Osteoblast (primary cell): ENCODE results near the gene KYAT1. TPM values are rescaled to one million over a fixed set of nuclear protein-coding genes. Genes with fewer than 3 reads are reported as not detected.

Experiments used
- DNase-seq: peaks from one replicate; pipeline ENCODE4 v3.0.0; 2011; ENCODE audit warnings: low spot score, mixed read lengths; ENCODE audit not compliant: insufficient read length; ENCODE audit errors: missing footprints
- H2AFZ ChIP-seq: 2 replicates; pipeline ENCODE4 v1.6.0; 2011; ENCODE audit warnings: mild to moderate bottlenecking, low read length
- H3K27ac ChIP-seq: 2 replicates; pipeline ENCODE4 v1.5.1; 2011; ENCODE audit warnings: mild to moderate bottlenecking, low read depth, low read length, moderate library complexity
- H3K27me3 ChIP-seq: 2 replicates; pipeline ENCODE4 v1.6.0; 2012; ENCODE audit warnings: mild to moderate bottlenecking, control low read depth, inconsistent platforms, low read length, moderate library complexity; ENCODE audit not compliant: insufficient read depth
- H3K36me3 ChIP-seq: 2 replicates; pipeline ENCODE4 v1.5.1; 2011; ENCODE audit warnings: mild to moderate bottlenecking, low read length, control low read depth, moderate library complexity; ENCODE audit not compliant: insufficient read depth
- H3K4me1 ChIP-seq: 2 replicates; pipeline ENCODE4 v1.5.1; 2011; ENCODE audit warnings: mild to moderate bottlenecking, low read length, control low read depth, moderate library complexity; ENCODE audit not compliant: insufficient read depth
- H3K4me2 ChIP-seq: 2 replicates; pipeline ENCODE4 v1.6.0; 2011; ENCODE audit warnings: mild to moderate bottlenecking, low read length; ENCODE audit not compliant: insufficient read depth
- H3K4me3 ChIP-seq: fragments of 200-600 bp; sonication (generic); 3 replicates; pipeline ENCODE4 v1.5.1; 2012; ENCODE audit warnings: mild to moderate bottlenecking, low read length, inconsistent platforms; ENCODE audit not compliant: insufficient read depth
- H3K79me2 ChIP-seq: 2 replicates; pipeline ENCODE4 v1.6.0; 2012; ENCODE audit warnings: mild to moderate bottlenecking, low read length, control low read depth, inconsistent platforms; ENCODE audit not compliant: insufficient read depth
- H3K9me3 ChIP-seq: 2 replicates; pipeline ENCODE4 v1.5.1; 2011; ENCODE audit warnings: low read depth, low read length, control low read depth
- H4K20me1 ChIP-seq: 2 replicates; pipeline ENCODE4 v1.6.0; 2012; ENCODE audit warnings: mild to moderate bottlenecking, low read length, control low read depth; ENCODE audit not compliant: insufficient read depth
- total RNA-seq: library from RNA; depleted of rRNA; stranded (reverse); fragments of >200 nt; gene quantifications from 2 replicates; pipeline ENCODE4 v1.2.3, GENCODE V29; 2012
- TF ChIP-seq, protein P1 (sequence below): IDR thresholded peaks from 2 replicates; pipeline ENCODE4 v1.5.1; 2011; ENCODE audit warnings: mild to moderate bottlenecking, low read depth, low read length, moderate library complexity; ENCODE audit errors: extremely low read depth

The KYAT1 gene
- total RNA-seq, 1 donor = 3.3 TPM

DNA sequence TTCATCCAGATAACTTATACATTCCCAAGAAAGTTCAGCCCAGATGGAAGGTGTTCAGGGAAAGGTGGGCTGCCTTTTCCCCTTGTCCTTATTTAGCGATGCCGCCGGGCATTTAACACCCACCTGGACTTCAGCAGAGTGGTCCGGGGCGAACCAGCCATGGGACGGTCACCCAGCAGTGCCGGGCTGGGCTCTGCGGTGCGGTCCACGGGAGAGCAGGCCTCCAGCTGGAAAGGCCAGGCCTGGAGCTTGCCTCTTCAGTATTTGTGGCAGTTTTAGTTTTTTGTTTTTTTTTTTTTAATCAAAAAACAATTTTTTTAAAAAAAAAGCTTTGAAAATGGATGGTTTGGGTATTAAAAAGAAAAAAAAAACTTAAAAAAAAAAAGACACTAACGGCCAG, 35.0 kb upstream of the KYAT1 start:
- Histone ChIP-seq H3K36me3 (peaks cover 32% of the 10 kb centered on the region), H3K4me1 (peaks cover 40% of the 10 kb centered on the region), H3K27me3 (no peaks in the 10 kb centered on the region), H2AFZ (no peak overlapping the region), H3K4me3 (no peak overlapping the region), H3K79me2 (peaks cover 42% of the 10 kb centered on the region), H3K27ac (peak overlapping the region; percentile 63), H3K4me2 (no peak overlapping the region), H4K20me1 (no peaks in the 10 kb centered on the region), H3K9me3 (no peaks in the 10 kb centered on the region)
- DNase-seq = peak; percentile 72
- TF ChIP-seq, protein P1, sequence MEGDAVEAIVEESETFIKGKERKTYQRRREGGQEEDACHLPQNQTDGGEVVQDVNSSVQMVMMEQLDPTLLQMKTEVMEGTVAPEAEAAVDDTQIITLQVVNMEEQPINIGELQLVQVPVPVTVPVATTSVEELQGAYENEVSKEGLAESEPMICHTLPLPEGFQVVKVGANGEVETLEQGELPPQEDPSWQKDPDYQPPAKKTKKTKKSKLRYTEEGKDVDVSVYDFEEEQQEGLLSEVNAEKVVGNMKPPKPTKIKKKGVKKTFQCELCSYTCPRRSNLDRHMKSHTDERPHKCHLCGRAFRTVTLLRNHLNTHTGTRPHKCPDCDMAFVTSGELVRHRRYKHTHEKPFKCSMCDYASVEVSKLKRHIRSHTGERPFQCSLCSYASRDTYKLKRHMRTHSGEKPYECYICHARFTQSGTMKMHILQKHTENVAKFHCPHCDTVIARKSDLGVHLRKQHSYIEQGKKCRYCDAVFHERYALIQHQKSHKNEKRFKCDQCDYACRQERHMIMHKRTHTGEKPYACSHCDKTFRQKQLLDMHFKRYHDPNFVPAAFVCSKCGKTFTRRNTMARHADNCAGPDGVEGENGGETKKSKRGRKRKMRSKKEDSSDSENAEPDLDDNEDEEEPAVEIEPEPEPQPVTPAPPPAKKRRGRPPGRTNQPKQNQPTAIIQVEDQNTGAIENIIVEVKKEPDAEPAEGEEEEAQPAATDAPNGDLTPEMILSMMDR = no peak

DNA sequence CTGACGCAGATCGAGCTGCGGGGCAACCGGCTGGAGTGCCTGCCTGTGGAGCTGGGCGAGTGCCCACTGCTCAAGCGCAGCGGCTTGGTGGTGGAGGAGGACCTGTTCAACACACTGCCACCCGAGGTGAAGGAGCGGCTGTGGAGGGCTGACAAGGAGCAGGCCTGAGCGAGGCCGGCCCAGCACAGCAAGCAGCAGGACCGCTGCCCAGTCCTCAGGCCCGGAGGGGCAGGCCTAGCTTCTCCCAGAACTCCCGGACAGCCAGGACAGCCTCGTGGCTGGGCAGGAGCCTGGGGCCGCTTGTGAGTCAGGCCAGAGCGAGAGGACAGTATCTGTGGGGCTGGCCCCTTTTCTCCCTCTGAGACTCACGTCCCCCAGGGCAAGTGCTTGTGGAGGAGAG, 34.5 kb upstream of the KYAT1 start:
- peaks cover 32% of the 10 kb centered on the region for H3K36me3 ChIP-seq

DNA sequence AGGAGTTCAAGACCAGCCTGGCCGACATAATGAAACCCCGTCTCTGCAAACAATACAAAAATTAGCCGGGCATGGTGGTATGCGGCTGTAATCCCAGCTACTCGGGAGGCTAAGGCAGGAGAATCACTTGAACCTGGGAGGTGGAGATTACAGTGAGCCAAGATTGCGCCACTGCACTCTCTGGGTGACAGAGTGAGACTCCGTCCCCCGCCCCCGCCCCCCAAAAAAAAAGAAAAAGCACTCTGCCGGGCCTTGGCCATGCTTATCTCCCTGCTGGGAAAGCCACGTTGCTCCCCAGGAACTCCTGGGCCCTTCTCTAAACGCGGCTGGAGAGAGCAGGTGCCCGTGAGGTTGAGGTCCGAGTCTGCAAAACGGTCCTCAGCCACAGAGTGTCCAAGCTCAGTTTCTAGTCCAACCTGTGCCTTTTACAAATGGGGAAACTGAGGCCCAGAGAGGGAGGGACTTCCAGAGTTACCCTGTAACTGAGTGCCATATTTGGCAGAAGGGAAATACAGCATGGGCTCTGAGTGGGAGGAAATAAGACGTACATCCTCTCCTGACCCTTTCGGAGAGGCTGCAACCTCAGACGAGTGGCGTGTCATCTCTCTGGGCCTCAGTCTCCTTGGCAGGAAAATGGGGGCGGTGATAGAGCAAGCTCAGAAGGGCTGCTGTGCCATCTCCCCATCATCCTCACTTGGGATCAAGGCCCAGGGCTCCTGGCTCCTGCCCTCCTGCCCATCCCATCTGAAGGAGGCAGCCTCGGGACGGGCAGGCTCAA, 32.4 kb upstream of the KYAT1 start:
- H3K4me3 ChIP-seq = no peak overlapping the region
- DNase-seq = peak; percentile 74
- H3K27me3 ChIP-seq = no peaks in the 10 kb centered on the region
- peaks cover 38% of the 10 kb centered on the region for H3K4me1 ChIP-seq
- H3K36me3 ChIP-seq = peaks cover 43% of the 10 kb centered on the region
- no peaks in the 10 kb centered on the region for H4K20me1 ChIP-seq
- no peak overlapping the region for H3K4me2 ChIP-seq
- H3K27ac ChIP-seq = no peak overlapping the region
- H2AFZ ChIP-seq = no peak overlapping the region
- TF ChIP-seq, protein P1 = no peak
- no peaks in the 10 kb centered on the region for H3K9me3 ChIP-seq
- peaks cover 65% of the 10 kb centered on the region for H3K79me2 ChIP-seq

More for the DNA sequence above, 34.5 kb upstream of the KYAT1 start:
- Histone ChIP-seq H4K20me1 (no peaks in the 10 kb centered on the region), H3K4me2 (no peak overlapping the region), H2AFZ (no peak overlapping the region), H3K27ac (peak overlapping the region; percentile 37), H3K9me3 (no peaks in the 10 kb centered on the region), H3K4me3 (no peak overlapping the region), H3K27me3 (no peaks in the 10 kb centered on the region), H3K79me2 (peaks cover 47% of the 10 kb centered on the region), H3K4me1 (peaks cover 43% of the 10 kb centered on the region)
- TF ChIP-seq, protein P1 = no peak
- peak; percentile 87 for DNase-seq

DNA sequence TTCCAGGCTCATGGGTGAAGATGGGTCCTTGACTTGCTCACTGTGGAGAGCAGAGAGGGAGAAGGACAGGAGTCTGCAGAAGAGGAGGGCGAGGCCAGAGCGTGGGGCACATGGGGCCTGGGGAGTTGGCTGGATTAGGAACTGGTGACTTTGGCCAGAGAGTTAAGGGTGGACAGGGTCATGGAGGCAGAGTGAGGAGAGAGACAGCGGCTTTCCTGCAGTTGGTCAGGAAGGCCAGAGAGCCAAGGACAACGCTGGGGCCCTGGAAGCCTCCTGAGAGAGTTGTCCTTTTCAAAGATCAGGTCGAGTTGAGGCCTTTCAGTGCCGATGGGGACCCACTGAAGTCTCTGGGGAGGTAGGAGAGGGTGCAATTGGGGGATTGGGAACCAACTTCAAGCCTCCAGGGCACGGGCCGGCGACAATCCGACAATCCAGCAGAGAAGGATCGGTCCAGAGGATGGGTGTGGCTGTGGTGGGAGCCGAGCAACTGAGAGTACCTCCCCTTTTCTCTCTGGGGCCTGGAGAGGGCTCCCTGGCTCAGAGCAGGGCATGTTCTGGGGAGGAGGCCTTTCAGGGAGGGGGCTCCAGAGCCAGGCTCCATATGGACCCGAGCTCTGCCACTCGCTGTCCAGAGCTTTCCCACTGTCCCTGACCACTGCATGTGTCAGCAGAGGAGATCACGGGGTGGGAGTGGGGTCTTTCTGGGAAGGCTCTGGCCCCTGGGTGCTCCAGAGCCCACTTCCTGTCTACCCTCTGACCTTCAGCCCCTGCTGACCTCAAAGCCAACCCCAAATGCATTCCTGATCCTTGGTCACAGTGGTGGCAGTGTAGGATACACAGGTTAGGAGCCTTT, 31.5 kb upstream of the KYAT1 start:
- Histone ChIP-seq H4K20me1 (peaks cover 3% of the 10 kb centered on the region), H3K36me3 (peaks cover 51% of the 10 kb centered on the region), H3K27me3 (no peaks in the 10 kb centered on the region), H3K9me3 (no peaks in the 10 kb centered on the region), H3K4me2 (peak overlapping the region; percentile 67), H3K27ac (peak overlapping the region; percentile 62), H2AFZ (no peak overlapping the region), H3K4me1 (peaks cover 38% of the 10 kb centered on the region), H3K4me3 (peak overlapping the region; percentile 38), H3K79me2 (peaks cover 72% of the 10 kb centered on the region)
- TF ChIP-seq, protein P1 = no peak
- DNase-seq = peak; percentile 80
